AG04450 (cell line): ENCODE measurements around the gene EMCN. TPM values are rescaled to one million over a fixed set of nuclear protein-coding genes. Genes with fewer than 3 reads are reported as not detected.

Experiments
- CTCF ChIA-PET: fragments of 300-600, 350-600 bp; formaldehyde crosslinking; extraction: SDS; loops from one replicate; lab custom pipeline; 2022; ENCODE audit warnings: antibody characterized with exemption, inconsistent platforms; lab: Charles Lee
- POLR2A ChIA-PET: fragments of 350-600 bp; formaldehyde crosslinking; extraction: SDS; loops from one replicate; lab custom pipeline; 2021; ENCODE audit warnings: antibody characterized with exemption, inconsistent platforms; lab: Yijun Ruan, JAX
- DNase-seq: peaks from one replicate; pipeline ENCODE4 v3.0.0-alpha.2; 2011; ENCODE audit warnings: low read depth, low spot score
- H3K27ac ChIP-seq: one replicate; pipeline ENCODE4 v1.5.1; 2012; ENCODE audit warnings: low read depth, low read length, control low read depth
- H3K27me3 ChIP-seq: one replicate; pipeline ENCODE4 v1.6.0; 2012; ENCODE audit warnings: low read length; ENCODE audit not compliant: control insufficient read depth, insufficient read depth
- H3K4me3 ChIP-seq: 2 replicates; pipeline ENCODE4 v1.5.1; 2011; ENCODE audit warnings: mild to moderate bottlenecking, low read depth, low read length, control low read depth
- H3K9me3 ChIP-seq: 2 replicates; pipeline ENCODE4 v1.5.1; 2012; ENCODE audit warnings: low read length; ENCODE audit not compliant: control insufficient read depth, insufficient read depth
- CTCF ChIP-seq: IDR thresholded peaks from 2 replicates; pipeline ENCODE4 v1.5.1; 2011; ENCODE audit warnings: low read depth, low read length, control low read depth, inconsistent platforms
- polyA plus RNA-seq: library from polyadenylated mRNA; depleted of rRNA; stranded (reverse); fragments of >200 nt; gene quantifications from 2 replicates; pipeline ENCODE4 v1.2.3, GENCODE V29; 2011

Gene EMCN
- polyA plus RNA-seq, 1 experiment = not detected

DNA sequence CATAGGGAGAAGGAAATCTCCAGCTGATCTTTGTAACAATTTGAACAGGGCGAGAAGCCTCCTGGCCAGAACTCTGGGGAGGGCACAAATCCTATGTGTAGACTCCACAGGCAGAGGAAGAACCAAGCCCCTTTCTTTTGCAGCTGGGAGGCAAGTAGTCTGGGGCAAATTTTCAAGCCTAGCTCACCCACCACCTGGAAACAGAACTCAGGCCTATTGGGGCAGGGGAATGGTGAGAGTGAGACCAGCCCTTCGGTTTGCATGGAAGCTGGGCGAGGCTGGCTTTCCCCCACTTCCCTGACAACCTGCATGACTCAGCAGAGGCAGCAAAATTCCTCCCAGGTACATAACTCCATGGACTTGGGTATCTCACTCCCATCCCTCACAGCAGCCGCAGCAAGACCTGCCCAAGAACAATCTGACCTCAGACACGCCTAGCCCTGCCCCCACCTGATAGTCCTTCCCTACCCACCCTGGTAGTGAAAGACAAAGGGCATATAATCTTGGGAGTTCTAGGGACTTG is 138.2 kb downstream of the EMCN start:
- no peak for TF ChIP-seq CTCF
- Histone ChIP-seq H3K4me3 (no peak overlapping the region), H3K9me3 (no peaks in the 10 kb centered on the region), H3K27ac (no peak overlapping the region), H3K27me3 (no peaks in the 10 kb centered on the region)
- DNase-seq = no peak
- ChIA-PET CTCF (interaction anchor here (0.8 kb wide), 1 partner anchor 8 kb away, joined by 3 read pairs; no protein-coding TSS in a partner anchor), POLR2A (no interaction called here)

GRCh38 chr4:100372432-100372831 is 145.4 kb downstream of the EMCN start:
- H3K27ac ChIP-seq = no peak overlapping the region
- CTCF ChIA-PET = interaction anchor here (0.6 to 1.5 kb wide), 7 partner anchors 10 to 279 kb away, joined by 3 to 8 read pairs (median 4); no protein-coding TSS in a partner anchor
- peak; percentile 68 for TF ChIP-seq CTCF

GRCh38 chr4:100369871-100370270 is 148.0 kb downstream of the EMCN start:
- TF ChIP-seq CTCF = no peak
- DNase-seq = no peak
- Histone ChIP-seq H3K9me3 (no peaks in the 10 kb centered on the region), H3K27me3 (no peaks in the 10 kb centered on the region), H3K27ac (no peak overlapping the region), H3K4me3 (no peak overlapping the region)
- ChIA-PET POLR2A (no interaction called here), CTCF (no interaction called here)

More at GRCh38 chr4:100372432-100372831, 145.4 kb downstream of the EMCN start:
- Histone ChIP-seq H3K9me3 (no peaks in the 10 kb centered on the region), H3K27me3 (no peaks in the 10 kb centered on the region), H3K4me3 (no peak overlapping the region)
- no peak for DNase-seq
- POLR2A ChIA-PET = no interaction called here

DNA sequence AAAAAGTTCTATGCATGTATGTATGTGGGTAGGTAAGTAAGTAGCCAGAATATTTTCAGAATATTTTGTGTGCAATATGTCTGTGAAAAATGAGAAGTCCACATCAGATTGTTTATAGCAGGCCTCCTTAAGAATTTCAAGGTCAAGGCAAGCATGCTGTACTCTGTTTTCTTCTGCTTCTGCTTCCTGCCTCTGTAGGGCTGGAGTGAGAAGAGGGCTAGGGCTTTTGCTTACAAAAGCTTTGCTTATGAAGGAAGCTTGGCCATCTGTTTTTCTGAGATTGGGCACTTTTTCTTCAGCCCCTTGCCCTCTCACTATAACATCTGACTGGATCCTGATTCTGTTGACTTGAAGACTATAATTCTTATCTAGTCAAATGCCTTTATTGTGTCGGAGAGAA is 150.4 kb downstream of the EMCN start:
- ChIA-PET CTCF (no interaction called here), POLR2A (no interaction called here)
- Histone ChIP-seq H3K27me3 (no peaks in the 10 kb centered on the region), H3K9me3 (no peaks in the 10 kb centered on the region), H3K4me3 (no peak overlapping the region), H3K27ac (no peak overlapping the region)
- TF ChIP-seq CTCF = no peak
- DNase-seq = peak; percentile 21

- TF ChIP-seq CTCF = no peak
- DNase-seq = no peak
- H3K27me3 ChIP-seq = no peaks in the 10 kb centered on the region
- no peak overlapping the region for H3K27ac ChIP-seq
- no peaks in the 10 kb centered on the region for H3K9me3 ChIP-seq
- ChIA-PET CTCF (no interaction called here), POLR2A (no interaction called here)
- no peak overlapping the region for H3K4me3 ChIP-seq
These were observed 151.6 kb downstream of the EMCN start for GRCh38 chr4:100366213-100366612.
